Naive B cell (primary cell): ENCODE measurements around the gene SCLY. TPM values are rescaled to one million over a fixed set of nuclear protein-coding genes. Genes with fewer than 3 reads are reported as not detected.
A peak's percentile ranks its signal among the peaks of the same experiment; 100 is the strongest.
"Not testable (repeated sequence)": the region's sequence is repeated elsewhere in the genome, so short reads cannot be mapped to it uniquely, and the experiment has no call there.

Experiments used
- ATAC-seq, 2 donors: fragments of 150-1000 bp; cut with Tn5 transposase; 2 replicates each; pipeline ENCODE4 v1.10.0; 2021; ENCODE audit warnings: low read depth in 2 of 2, mild to moderate bottlenecking in 2 of 2, moderate library complexity in 2 of 2
- DNase-seq: peaks from one replicate; pipeline ENCODE4 v3.0.0; 2022
- H3K27ac Mint-ChIP-seq, 6 donors: one replicate each; pipeline ENCODE4 v1.8.0; 2020 to 2022; ENCODE audit warnings: mild to moderate bottlenecking in 6 of 6, mixed read lengths in 6 of 6, moderate library complexity in 5 of 6, inconsistent platforms in 2 of 6
- H3K27me3 Mint-ChIP-seq, 3 donors: one replicate each; pipeline ENCODE4 v1.8.0; 2021 to 2022; ENCODE audit warnings: mixed read lengths in 3 of 3, mild to moderate bottlenecking in 1 of 3
- H3K36me3 Mint-ChIP-seq, 2 donors: one replicate each; pipeline ENCODE4 v1.8.0; 2020 to 2022; ENCODE audit warnings: mixed read lengths in 2 of 2, inconsistent platforms in 1 of 2, mild to moderate bottlenecking in 1 of 2
- H3K4me1 Mint-ChIP-seq, 3 donors: one replicate each; pipeline ENCODE4 v1.8.0; 2020 to 2022; ENCODE audit warnings: mixed read lengths in 3 of 3, inconsistent platforms in 1 of 3, mild to moderate bottlenecking in 1 of 3, moderate library complexity in 1 of 3
- H3K4me3 Mint-ChIP-seq, 8 donors: one replicate each; pipeline ENCODE4 v1.8.0; 2020 to 2022; ENCODE audit warnings: mild to moderate bottlenecking in 8 of 8, mixed read lengths in 8 of 8, moderate library complexity in 8 of 8, inconsistent platforms in 2 of 8
- H3K9me3 Mint-ChIP-seq, 7 donors: one replicate each; pipeline ENCODE4 v1.8.0; 2020 to 2022; ENCODE audit warnings: mixed read lengths in 7 of 7, mild to moderate bottlenecking in 5 of 7, inconsistent platforms in 2 of 7, moderate library complexity in 1 of 7
- polyA plus RNA-seq, 6 donors: library from polyadenylated mRNA; unstranded; fragments of 300-500 nt; fragmentation: Illumina TruSeq; gene quantifications; one replicate each; pipeline ENCODE4 v1.2.3, GENCODE V29; 2021; ENCODE audit warnings: low read depth in 6 of 6

SCLY gene
- polyA plus RNA-seq, 6 donors from 2014 or later: 11.5 to 18.8 (median 15.6) TPM

- peaks cover 12 to 36% of the 10 kb centered on the region in 2 donors for H3K36me3 Mint-ChIP-seq
- H3K27me3 Mint-ChIP-seq: no peaks in the 10 kb centered on the region
- peaks cover 4 to 26% (median 13%) of the 10 kb centered on the region in 7 donors for H3K9me3 Mint-ChIP-seq
- no peak overlapping the region for H3K4me3 Mint-ChIP-seq
- peaks cover 0 to 4% (median 0%) of the 10 kb centered on the region in 3 donors for H3K4me1 Mint-ChIP-seq
- no peak for DNase-seq
- no peak for ATAC-seq
- peak overlapping the region in 1 of 6 donors; percentile 16 for H3K27ac Mint-ChIP-seq
These were observed 15.2 kb upstream of the SCLY start for GRCh38 chr2:238045575-238045974.

DNA sequence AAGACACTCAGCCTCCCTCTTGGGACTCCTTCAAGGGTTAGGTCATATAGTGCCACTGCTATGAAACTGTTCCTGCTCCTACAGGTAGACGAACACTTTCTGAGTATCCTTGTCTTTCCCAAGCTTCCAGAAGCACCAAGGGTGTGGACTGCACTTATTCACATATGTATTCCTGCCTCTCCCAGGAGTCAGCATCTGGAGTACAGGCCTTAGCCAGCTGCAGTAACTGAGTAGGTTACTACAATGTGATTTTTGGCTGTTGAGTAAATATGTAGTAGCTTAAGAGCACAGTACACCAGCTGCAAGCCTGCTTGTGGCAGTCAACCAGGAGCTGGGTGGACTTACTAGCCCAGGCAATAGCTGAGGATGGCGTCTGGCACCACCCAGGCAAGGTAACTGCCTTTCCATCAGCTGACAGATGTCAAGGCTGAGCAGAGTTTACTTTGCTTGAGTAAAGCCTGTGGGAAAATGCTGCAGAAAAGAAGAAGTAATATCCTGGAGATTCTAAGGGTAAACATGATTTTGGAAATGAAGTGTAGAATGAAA is 14.0 kb upstream of the SCLY start:
- no peak for DNase-seq
- no peak for ATAC-seq
- H3K27me3 Mint-ChIP-seq: peaks cover 0 to 6% (median 0%) of the 10 kb centered on the region in 3 donors
- peaks cover 4 to 26% of the 10 kb centered on the region in 2 donors for H3K36me3 Mint-ChIP-seq
- no peak overlapping the region for H3K27ac Mint-ChIP-seq
- peaks cover 4 to 26% (median 13%) of the 10 kb centered on the region in 7 donors for H3K9me3 Mint-ChIP-seq
- H3K4me3 Mint-ChIP-seq: no peak overlapping the region
- H3K4me1 Mint-ChIP-seq: no peaks in the 10 kb centered on the region

DNA sequence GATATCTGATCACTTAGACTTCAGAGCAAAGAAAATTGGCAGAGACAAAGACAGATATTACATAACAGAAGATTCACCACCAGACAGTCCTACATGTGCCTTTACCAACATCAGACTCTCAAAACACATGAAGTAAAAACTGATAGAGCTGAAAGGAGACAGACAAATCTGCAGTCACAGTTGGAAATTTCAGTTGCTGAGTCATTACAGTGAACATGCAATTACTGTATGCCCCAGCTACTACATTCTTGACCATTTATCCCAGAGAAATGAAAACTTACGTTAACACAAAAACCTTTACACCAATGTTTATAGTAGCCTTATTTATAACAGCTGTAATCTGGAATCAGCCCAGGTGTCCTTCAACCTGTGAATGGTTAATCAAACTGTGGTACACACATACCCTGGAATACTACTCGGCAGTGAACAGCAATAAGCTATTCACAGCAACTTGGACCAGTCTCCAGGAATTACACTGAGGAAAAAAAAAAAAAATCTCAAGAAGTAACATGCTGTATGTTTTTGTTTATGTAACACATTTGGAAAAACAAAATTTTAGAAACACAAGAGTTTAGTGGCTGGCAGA is 7.5 kb upstream of the SCLY start:
- H3K27ac Mint-ChIP-seq: peak overlapping the region in 1 of 6 donors; percentile 54
- peaks cover 0 to 6% of the 10 kb centered on the region in 2 donors for H3K36me3 Mint-ChIP-seq
- no peak overlapping the region for H3K4me3 Mint-ChIP-seq
- no peak for ATAC-seq
- H3K4me1 Mint-ChIP-seq: peaks cover 0 to 6% (median 0%) of the 10 kb centered on the region in 3 donors
- H3K27me3 Mint-ChIP-seq: peaks cover 18 to 37% (median 30%) of the 10 kb centered on the region in 3 donors
- H3K9me3 Mint-ChIP-seq: peaks cover 0 to 22% (median 9%) of the 10 kb centered on the region in 7 donors
- DNase-seq: no peak

- H3K27ac Mint-ChIP-seq: no peak overlapping the region
- peak overlapping the region in 1 of 8 donors; percentile 73 for H3K4me3 Mint-ChIP-seq
These were observed 5.0 kb upstream of the SCLY start for GRCh38 chr2:238055841-238056240.

DNA sequence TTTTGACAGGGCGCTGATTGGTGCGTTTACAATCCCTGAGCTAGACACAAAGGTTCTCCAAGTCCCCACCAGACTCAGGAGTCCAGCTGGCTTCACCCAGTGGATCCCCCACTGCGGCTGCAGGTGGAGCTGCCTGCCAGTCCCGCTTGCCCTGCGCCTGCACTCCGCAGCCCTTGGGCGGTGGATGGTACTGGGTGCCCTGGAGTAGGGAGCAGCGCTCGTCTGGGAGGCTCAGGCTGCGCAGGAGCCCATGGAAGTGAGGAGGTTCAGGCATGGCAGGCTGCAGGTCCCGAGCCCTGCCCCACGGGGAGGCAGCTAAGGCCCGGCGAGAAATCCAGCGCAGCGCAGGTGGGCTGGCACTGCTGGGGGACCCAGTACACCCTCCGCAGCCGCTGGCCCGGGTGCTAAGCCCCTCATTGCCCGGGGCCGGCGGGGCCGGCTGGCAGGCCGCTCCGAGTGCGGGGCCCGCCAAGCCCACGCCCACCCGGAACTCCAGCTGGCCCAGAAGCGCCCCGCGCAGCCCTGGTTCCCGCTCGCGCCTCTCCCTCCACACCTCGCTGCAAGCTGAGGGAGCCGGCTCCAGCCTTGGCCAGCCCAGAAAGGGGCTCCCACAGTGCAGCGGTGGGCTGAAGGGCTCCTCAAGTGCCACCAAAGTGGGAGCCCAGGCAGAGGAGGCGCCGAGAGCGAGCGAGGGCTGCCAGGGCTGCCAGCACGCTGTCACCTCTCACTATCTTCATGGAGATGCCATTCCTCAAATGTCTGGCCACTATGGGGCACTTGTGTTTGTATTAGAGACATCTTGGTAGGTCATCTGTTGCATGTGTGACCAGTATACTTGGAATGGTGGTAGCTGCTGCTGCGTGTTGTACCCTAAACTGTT is 2.9 kb upstream of the SCLY start:
- not testable (repeated sequence) for H3K27ac Mint-ChIP-seq, H3K36me3 Mint-ChIP-seq, ATAC-seq, DNase-seq
- H3K4me1 Mint-ChIP-seq: peaks cover 26 to 32% (median 28%) of the 10 kb centered on the region in 3 donors
- peaks cover 18 to 30% (median 30%) of the 10 kb centered on the region in 3 donors for H3K27me3 Mint-ChIP-seq
- peaks cover 0 to 12% (median 8%) of the 10 kb centered on the region in 7 donors for H3K9me3 Mint-ChIP-seq
- H3K4me3 Mint-ChIP-seq: peak overlapping the region in 2 of 8 donors; percentile 15 to 91

More at GRCh38 chr2:238055841-238056240, 5.0 kb upstream of the SCLY start:
- Mint-ChIP-seq H3K36me3 (peaks cover 0 to 7% of the 10 kb centered on the region in 2 donors), H3K27me3 (peaks cover 18 to 37% (median 30%) of the 10 kb centered on the region in 3 donors), H3K4me1 (peaks cover 16 to 19% (median 18%) of the 10 kb centered on the region in 3 donors), H3K9me3 (peaks cover 0 to 16% (median 8%) of the 10 kb centered on the region in 7 donors)
- ATAC-seq (no peak), DNase-seq (no peak)

DNA sequence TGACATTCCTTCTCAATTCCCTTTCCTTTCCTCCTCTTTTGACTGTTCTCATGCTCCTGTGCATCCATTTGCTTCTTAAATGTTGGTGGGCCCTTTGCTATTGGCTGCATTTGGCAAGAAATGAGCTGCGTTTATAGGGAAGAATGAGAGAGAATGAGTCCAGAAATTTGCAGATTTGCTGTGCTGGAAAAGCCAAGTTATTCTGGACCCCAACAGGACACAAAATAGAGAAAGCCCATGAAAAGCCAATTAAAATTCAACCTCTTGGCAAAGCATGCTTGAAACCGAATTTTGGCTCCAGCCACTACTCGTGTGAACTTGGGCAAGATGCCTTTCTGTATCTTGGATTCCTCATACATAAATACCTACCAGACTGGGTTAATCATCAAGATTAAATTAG is 1.3 kb upstream of the SCLY start:
- no peak for ATAC-seq
- Mint-ChIP-seq H3K4me1 (peaks cover 26 to 32% (median 29%) of the 10 kb centered on the region in 3 donors), H3K36me3 (peaks cover 0 to 7% of the 10 kb centered on the region in 2 donors), H3K9me3 (peaks cover 0 to 12% (median 6%) of the 10 kb centered on the region in 7 donors), H3K27me3 (peaks cover 18 to 24% (median 21%) of the 10 kb centered on the region in 3 donors), H3K4me3 (peak overlapping the region; percentile 80 to 95 (median 92)), H3K27ac (peak overlapping the region; percentile 3 to 99 (median 94))
- DNase-seq: no peak

DNA sequence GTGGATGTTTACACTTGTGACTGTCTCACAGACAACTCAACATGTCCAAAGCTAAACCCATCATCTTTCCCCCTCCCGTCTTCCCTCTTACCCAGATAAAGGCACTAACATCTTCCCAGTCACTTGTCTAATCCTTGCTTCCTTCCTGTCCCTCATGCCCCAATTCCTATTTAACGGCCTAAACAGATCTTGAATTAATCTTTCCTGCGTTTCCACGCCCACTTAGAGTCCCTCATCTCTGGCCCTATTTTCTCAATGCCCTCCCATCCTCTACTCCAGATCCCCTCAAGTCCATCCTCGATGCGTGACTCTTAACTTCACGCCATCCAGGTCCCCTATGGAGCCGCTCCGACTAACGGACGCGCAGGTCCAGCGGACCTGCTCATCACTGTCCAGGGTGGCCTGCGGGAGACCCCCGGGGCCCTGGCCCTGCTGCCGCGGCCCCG is 682 bp upstream of the SCLY start:
- Mint-ChIP-seq H3K27ac (peak overlapping the region; percentile 76 to 99 (median 96)), H3K4me1 (peaks cover 26 to 32% (median 29%) of the 10 kb centered on the region in 3 donors), H3K9me3 (peaks cover 0 to 12% (median 6%) of the 10 kb centered on the region in 7 donors), H3K36me3 (peaks cover 0 to 7% of the 10 kb centered on the region in 2 donors), H3K27me3 (peaks cover 18 to 24% (median 21%) of the 10 kb centered on the region in 3 donors), H3K4me3 (peak overlapping the region; percentile 80 to 96 (median 92))
- DNase-seq (no peak), ATAC-seq (no peak)

GRCh38 chr2:238061315-238062202 is 758 bp downstream of the SCLY start:
- DNase-seq (no peak), ATAC-seq (peak; percentile 2 to 3)
- Mint-ChIP-seq H3K4me3 (peak overlapping the region; percentile 80 to 96 (median 92)), H3K27me3 (peaks cover 8 to 10% (median 10%) of the 10 kb centered on the region in 3 donors), H3K9me3 (peaks cover 0 to 8% (median 0%) of the 10 kb centered on the region in 7 donors), H3K36me3 (peaks cover 6 to 12% of the 10 kb centered on the region in 2 donors), H3K27ac (peak overlapping the region in 5 of 6 donors; percentile 34 to 95 (median 78)), H3K4me1 (peaks cover 26 to 34% (median 29%) of the 10 kb centered on the region in 3 donors)

- Mint-ChIP-seq H3K27ac (peak overlapping the region in 1 of 6 donors; percentile 28), H3K36me3 (peaks cover 7 to 17% of the 10 kb centered on the region in 2 donors), H3K27me3 (no peaks in the 10 kb centered on the region), H3K4me3 (peak overlapping the region in 3 of 8 donors; percentile 37 to 91 (median 46)), H3K4me1 (peaks cover 26 to 28% (median 27%) of the 10 kb centered on the region in 3 donors), H3K9me3 (peaks cover 0 to 8% (median 0%) of the 10 kb centered on the region in 7 donors)
- DNase-seq: no peak
- no peak for ATAC-seq
These were observed 2.8 kb downstream of the SCLY start for GRCh38 chr2:238063414-238064189.

DNA sequence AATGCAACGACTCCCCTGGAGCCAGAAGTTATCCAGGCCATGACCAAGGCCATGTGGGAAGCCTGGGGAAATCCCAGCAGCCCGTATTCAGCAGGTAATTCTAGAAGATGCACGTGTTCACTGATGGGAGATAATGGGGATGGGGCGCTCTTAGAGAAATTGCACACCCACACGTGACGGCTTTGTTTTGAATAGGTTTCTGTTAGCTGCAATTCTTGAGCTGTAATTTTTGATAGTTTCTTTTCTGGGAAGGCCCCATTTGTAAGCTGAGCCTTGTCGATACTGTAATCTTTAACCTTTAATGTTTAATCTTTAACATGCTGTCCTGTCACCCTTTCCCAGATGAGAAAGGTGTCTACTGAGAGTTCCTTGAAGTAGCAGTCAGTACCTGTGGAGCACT is 3.6 kb downstream of the SCLY start:
- DNase-seq (no peak), ATAC-seq (no peak)
- Mint-ChIP-seq H3K4me3 (peak overlapping the region in 1 of 8 donors; percentile 91), H3K27ac (no peak overlapping the region), H3K4me1 (peaks cover 22 to 25% (median 23%) of the 10 kb centered on the region in 3 donors), H3K9me3 (peaks cover 0 to 5% (median 0%) of the 10 kb centered on the region in 7 donors), H3K36me3 (peaks cover 7 to 20% of the 10 kb centered on the region in 2 donors), H3K27me3 (no peaks in the 10 kb centered on the region)

- no peaks in the 10 kb centered on the region for H3K27me3 Mint-ChIP-seq
- H3K4me1 Mint-ChIP-seq: peaks cover 14 to 16% (median 16%) of the 10 kb centered on the region in 3 donors
- no peak overlapping the region for H3K4me3 Mint-ChIP-seq
- H3K27ac Mint-ChIP-seq: no peak overlapping the region
- peaks cover 7 to 20% of the 10 kb centered on the region in 2 donors for H3K36me3 Mint-ChIP-seq
- H3K9me3 Mint-ChIP-seq: peaks cover 0 to under 1% (median 0%) of the 10 kb centered on the region in 7 donors
- ATAC-seq (no peak), DNase-seq (no peak)
These were observed 4.5 kb downstream of the SCLY start for GRCh38 chr2:238065071-238065846.
